ENCODE data around the gene GPC5.
A peak's percentile ranks its signal among the peaks of the same experiment; 100 is the strongest.
"Not testable (repeated sequence)": the region's sequence is repeated elsewhere in the genome, so short reads cannot be mapped to it uniquely, and the experiment has no call there.

GPC5 gene

GRCh38 chr13:91398413-91399188 lies at the start of gene GPC5:
Gene GPC5 (plus strand): TSS chr13:91398621.
- DNase-seq (ENCODE audit: low read depth in 2 of 2) = no peak

- peak; percentile 56 to 57 for DNase-seq (ENCODE audit: low read depth in 2 of 2)
Observed at GRCh38 chr13:91348906-91349435, 49.5 kb upstream of the GPC5 start.

DNA sequence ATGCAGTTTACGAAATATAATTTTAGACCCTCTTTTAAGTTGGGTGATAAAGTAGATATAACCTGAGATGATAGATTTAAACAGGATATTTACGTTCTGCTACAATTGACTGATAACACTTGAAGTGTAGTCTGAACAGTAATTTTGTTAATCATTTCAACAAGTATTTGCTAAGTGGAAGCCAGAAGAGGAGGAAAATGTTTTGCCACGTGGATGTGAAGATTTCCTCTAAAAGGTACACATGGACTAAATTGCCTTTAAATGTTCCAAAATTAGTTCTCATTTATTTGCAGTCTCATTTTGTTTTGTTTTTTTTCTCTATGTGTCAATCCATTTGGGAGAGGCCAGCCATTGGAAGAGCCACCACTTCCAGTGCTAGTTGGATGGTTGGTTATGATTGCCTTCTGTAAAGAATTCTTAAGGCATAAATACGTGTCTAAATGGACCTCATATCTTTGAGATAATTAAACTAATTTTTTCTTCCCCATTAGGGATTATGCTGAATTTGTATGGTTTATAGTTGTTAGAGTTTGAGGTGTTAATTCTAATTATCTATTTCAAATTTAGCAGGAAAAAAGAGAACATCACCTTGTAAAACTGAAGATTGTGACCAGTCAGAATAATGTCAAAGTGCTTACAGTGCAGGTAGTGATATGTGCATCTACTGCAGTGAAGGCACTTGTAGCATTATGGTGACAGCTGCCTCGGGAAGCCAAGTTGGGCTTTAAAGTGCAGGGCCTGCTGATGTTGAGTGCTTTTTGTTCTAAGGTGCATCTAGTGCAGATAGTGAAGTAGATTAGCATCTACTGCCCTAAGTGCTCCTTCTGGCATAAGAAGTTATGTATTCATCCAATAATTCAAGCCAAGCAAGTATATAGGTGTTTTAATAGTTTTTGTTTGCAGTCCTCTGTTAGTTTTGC lies 48.2 kb upstream of the GPC5 start:
- no peak for DNase-seq (ENCODE audit: low read depth in 2 of 2)

- DNase-seq (ENCODE audit: low read depth in 2 of 2) = no peak
Observed at GRCh38 chr13:91351123-91351522, 47.3 kb upstream of the GPC5 start.

GRCh38 chr13:91351980-91352379 lies 46.4 kb upstream of the GPC5 start:
- no peak for DNase-seq (ENCODE audit: low read depth in 2 of 2)

GRCh38 chr13:91352891-91353290 lies 45.5 kb upstream of the GPC5 start:
- DNase-seq (ENCODE audit: low read depth in 2 of 2) = not testable (repeated sequence)

GRCh38 chr13:91353494-91353893 lies 44.9 kb upstream of the GPC5 start:
- no peak for DNase-seq (ENCODE audit: low read depth in 2 of 2)

- no peak for DNase-seq (ENCODE audit: low read depth in 2 of 2)
Observed at GRCh38 chr13:91355099-91355825, 43.2 kb upstream of the GPC5 start.

DNA sequence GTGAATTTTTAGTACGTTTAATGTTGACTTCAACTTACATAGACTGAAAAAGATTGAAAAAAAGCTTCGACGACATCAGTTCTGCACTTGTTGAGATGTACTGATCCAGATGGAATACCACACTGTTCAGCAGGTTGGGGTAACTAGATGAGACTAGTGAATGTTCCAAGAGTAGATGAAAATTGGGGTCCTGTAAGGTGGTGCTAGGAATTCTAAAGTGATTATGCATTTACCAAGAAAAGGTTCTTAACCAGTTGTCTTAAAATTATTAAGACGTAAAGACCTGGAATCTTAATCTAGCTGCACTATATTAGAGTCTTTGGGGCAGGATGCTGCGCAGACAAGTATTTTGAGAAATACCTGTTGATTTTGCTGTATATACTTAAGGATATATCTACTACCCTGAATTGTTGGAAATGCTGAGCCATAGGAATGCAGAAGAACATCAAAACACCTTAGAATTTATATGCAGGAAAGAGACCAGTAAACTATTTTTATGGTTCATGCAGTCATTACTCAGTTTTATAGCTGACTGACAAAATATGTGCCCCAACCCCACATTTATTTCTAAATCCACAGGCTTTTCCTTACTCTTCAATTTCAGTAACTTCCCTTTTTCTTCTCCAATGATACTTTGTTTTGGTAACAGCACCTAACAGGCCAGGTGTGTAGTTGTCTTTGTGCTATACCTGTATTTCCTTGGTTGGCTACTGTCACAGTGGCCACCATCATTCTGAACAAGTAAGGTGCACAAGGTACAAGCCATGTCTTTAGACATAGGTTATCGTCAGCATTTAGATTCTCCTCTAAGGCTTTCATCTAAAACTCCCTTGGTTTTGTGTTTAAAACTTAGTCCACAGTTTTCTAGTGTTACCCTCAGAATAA lies 42.4 kb upstream of the GPC5 start:
- DNase-seq (ENCODE audit: low read depth in 2 of 2) = no peak

DNA sequence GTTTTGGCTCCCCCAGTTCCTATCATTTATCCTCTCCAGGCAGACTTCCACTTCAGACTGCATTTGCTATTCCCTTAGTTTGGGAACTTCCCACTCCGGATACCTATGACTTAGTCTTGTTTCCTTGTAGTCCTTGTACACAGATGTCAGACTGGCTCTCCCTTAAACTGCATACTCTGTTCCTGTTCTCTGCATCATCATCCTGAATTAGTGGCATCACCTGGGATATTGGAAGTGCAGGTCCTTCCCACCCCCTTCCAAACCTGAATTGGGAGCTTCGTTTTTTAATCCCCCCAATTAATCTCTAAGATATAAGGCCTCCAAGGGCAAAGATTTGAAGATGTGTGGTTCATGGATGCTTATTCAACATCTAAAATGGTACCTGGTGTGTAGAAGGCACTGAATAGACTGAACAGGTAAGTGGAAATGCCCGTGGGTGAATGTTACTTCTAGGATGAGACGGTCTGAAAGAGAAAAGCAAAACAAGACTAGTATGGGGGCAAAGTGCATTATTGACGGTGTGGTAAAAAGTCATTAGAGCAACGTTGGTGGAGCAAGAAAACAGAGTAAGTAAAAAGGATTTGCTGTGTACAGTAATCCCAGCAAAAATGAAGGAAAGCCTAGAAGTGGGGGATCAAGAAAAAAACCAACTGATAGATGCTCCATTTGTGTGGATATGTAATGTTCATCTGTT lies 41.4 kb upstream of the GPC5 start:
- no peak for DNase-seq (ENCODE audit: low read depth in 2 of 2)

GRCh38 chr13:91357613-91358386 lies 40.6 kb upstream of the GPC5 start:
- DNase-seq (ENCODE audit: low read depth in 2 of 2) = no peak

DNA sequence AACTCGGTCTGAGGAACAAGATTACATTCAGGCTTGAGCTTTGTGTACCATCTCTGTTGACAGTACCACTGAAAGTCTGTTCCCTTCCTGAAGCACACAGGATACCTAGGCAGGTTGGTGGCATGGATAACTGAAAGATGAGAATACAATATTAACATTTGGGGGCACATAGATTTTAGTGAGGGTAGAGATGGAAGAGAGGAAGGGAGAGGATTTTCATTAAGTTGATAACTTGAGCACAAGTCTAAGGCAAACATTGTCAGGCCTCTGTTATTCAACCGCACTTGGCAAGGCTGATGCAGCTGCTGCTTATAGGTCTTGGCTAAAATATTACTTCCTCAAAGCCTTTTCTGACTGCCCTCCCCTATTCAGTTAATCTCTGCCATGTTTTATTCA lies 40.0 kb upstream of the GPC5 start:
- DNase-seq (ENCODE audit: low read depth in 2 of 2) = no peak

- no peak for DNase-seq (ENCODE audit: low read depth in 2 of 2)
Observed at GRCh38 chr13:91359111-91359510, 39.3 kb upstream of the GPC5 start.

DNA sequence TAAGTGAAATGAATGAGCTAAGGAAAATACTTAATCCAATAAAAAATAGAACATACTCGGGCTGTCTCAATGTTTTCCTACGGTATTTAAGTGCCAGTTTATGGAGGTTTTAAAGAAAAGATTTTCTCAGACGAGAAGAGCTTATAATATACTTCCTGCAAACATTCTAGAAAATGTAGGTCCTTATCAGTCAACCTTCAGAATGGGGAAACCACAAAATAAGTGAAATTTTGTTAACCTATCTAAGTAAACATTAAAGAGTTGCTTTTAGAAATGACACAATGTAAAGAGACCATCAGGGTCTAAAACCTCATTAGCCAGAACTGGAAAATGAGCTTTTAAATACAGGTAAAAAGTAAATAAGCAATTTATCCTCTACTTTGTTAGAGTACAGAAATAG lies 38.8 kb upstream of the GPC5 start:
- DNase-seq (ENCODE audit: low read depth in 2 of 2) = no peak

DNA sequence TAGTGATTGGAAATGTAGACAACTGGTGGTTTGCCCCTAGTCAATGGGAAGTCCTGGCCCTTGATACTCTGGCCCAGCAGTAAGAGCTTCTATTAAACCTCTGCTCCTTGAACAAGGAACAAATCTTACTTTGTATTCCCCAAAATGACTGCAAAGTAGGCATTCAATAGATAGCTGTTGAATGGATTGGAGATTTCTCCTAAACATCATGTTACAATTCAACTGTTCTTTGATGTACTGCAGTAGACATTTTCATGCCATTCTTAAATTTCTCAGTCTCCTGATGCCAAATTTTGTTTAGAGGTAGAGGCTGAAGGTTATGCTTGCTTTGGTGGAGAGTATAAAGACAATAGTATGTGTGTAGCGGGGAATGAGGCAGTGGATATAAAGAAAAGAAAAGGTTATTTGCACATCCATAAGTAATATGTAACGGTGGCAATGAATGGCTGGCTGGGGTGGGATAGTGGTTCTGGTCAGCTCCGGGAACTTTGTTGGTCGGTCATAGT lies 38.1 kb upstream of the GPC5 start:
- DNase-seq (ENCODE audit: low read depth in 2 of 2) = no peak

GRCh38 chr13:91361755-91362271 lies 36.6 kb upstream of the GPC5 start:
- no peak for DNase-seq (ENCODE audit: low read depth in 2 of 2)

GRCh38 chr13:91362908-91363307 lies 35.5 kb upstream of the GPC5 start:
- DNase-seq (ENCODE audit: low read depth in 2 of 2) = no peak

DNA sequence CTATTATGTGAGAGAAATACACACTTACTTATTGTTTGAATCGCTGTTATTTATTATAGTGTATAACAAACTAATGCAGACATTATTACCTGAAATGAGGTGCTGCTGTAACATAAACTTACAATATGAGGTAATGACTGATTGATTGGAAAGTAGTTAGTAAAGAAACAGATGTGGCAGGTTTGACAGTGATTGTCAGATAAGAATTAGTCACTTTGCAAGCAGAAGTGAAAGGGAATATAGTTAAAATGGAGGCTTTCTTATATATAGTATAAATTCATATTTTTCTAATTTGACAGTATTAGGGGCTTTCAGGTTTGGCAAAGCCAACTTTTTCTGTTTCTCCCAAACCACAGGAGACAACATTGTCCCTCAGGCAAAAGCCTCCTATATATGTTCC lies 30.3 kb upstream of the GPC5 start:
- no peak for DNase-seq (ENCODE audit: low read depth in 2 of 2)

Measured in fibroblast of skin of left biceps (primary cell).